OCI-LY3 (cell line): ENCODE results near the gene RELL1.

Experiments
- CTCF ChIP-seq: fragments of 200-600, 300-600 bp; sonication (generic); IDR thresholded peaks from 2 replicates; pipeline ENCODE4 v1.5.1; 2014; ENCODE audit warnings: antibody characterized with exemption, low read length, low read depth
- EZH2phosphoT487 ChIP-seq: fragments of 200-600 bp; shearing (Covaris generic); IDR thresholded peaks from 2 replicates; pipeline ENCODE4 v1.6.1; 2018; ENCODE audit warnings: antibody characterized with exemption, mixed run types, low read depth

- TF ChIP-seq CTCF (no peak), EZH2phosphoT487 (no peak)
These were observed 884 bp downstream of the RELL1 start for GRCh38 chr4:37685161-37685822.
